Thyroid gland (tissue), 4 donors: ENCODE measurements around the gene NTNG1. TPM values are rescaled to one million over a fixed set of nuclear protein-coding genes. Genes with fewer than 3 reads are reported as not detected.

Experiments used
- DNase-seq, 2 donors: peaks; one replicate each; pipeline ENCODE4 v3.0.0-alpha.2; 2019
- H3K27ac ChIP-seq, 3 donors: fragments of 200-600 bp; sonication (generic); 1 replicate in 2 of 3; 2 replicates in 1 of 3; pipeline ENCODE4 v1.5.1; 2016 to 2019; ENCODE audit warnings: mild to moderate bottlenecking in 1 of 3, moderate library complexity in 1 of 3
- H3K27me3 ChIP-seq: fragments of 200-600 bp; sonication (generic); one replicate; pipeline ENCODE4 v1.5.1; 2019
- H3K36me3 ChIP-seq, 2 donors: fragments of 200-600 bp; sonication (generic); one replicate each; pipeline ENCODE4 v1.5.1; 2016 to 2019
- H3K4me1 ChIP-seq, 2 donors: fragments of 200-600 bp; sonication (generic); one replicate each; pipeline ENCODE4 v1.5.1; 2017 to 2019
- H3K4me3 ChIP-seq, 3 donors: fragments of 200-600 bp; sonication (generic); replicated peaks in 1 of 3; 1 replicate in 2 of 3; 2 replicates in 1 of 3; pipeline ENCODE4 v1.5.1; 2016; ENCODE audit warnings: mild to moderate bottlenecking in 1 of 3
- H3K9me3 ChIP-seq: fragments of 200-600 bp; sonication (generic); one replicate; pipeline ENCODE4 v1.5.1; 2017
- CTCF ChIP-seq, 6 experiments: fragments of 200-600 bp in 3 of 6; fragments of 450-650 bp in 3 of 6; sonication (generic) in 3 of 6; IDR thresholded peaks; one replicate each; pipeline ENCODE4 v1.5.1; 2016 to 2019; ENCODE audit warnings: antibody characterized with exemption in 6 of 6, mild to moderate bottlenecking in 2 of 6, inconsistent platforms in 1 of 6, moderate library complexity in 1 of 6
- POLR2A ChIP-seq, 2 donors: fragments of 450-650 bp; IDR thresholded peaks; one replicate each; pipeline ENCODE4 v1.6.1; 2017; ENCODE audit warnings: antibody characterized with exemption in 2 of 2, mild to moderate bottlenecking in 2 of 2, moderate library complexity in 1 of 2
- WGBS, 2 donors: methylation state at CpG; one replicate each; pipeline ENCODE4 v1.1.5; 2017; 5-methylcytosine and 5-hydroxymethylcytosine counted together
- intact Hi-C: fragments of 100-400 bp; cut with DNase I; formaldehyde crosslinking; loops from one replicate; pipeline ENCODE4 v1.15.1; 2023
- total RNA-seq, 4 donors: library from RNA; depleted of rRNA; stranded (reverse); fragments of >200 nt; gene quantifications; one replicate each; pipeline ENCODE4 v1.2.3, GENCODE V29; 2016

NTNG1 gene
- total RNA-seq, 4 donors from 2014 or later = 0.33 to 0.56 (median 0.54) TPM; not detected in 1

GRCh38 chr1:107149946-107150345, 9.1 kb downstream of the NTNG1 start:
- Histone ChIP-seq H3K9me3 (no peaks in the 10 kb centered on the region), H3K27me3 (no peaks in the 10 kb centered on the region), H3K4me1 (no peaks in the 10 kb centered on the region), H3K36me3 (no peaks in the 10 kb centered on the region), H3K4me3 (no peak overlapping the region), H3K27ac (no peak overlapping the region)
- intact Hi-C loops = no loop called here
- TF ChIP-seq CTCF (IDR thresholded peaks at IDR 0.05) = no peak
- 66 to 81% methylated on average over 1 of the region's 1 CpG for WGBS, 2 donors
- DNase-seq = no peak

GRCh38 chr1:107151295-107151694, 10.5 kb downstream of the NTNG1 start:
- Histone ChIP-seq H3K27ac (no peak overlapping the region), H3K4me3 (no peak overlapping the region), H3K27me3 (no peaks in the 10 kb centered on the region), H3K9me3 (no peaks in the 10 kb centered on the region), H3K36me3 (no peaks in the 10 kb centered on the region), H3K4me1 (no peaks in the 10 kb centered on the region)
- DNase-seq = no peak
- TF ChIP-seq CTCF (IDR thresholded peaks at IDR 0.05) (no peak), POLR2A (IDR thresholded peaks at IDR 0.05) (no peak)
- 91 to 92% methylated on average over 3 of the region's 3 CpGs for WGBS, 2 donors
- intact Hi-C loops = no loop called here

GRCh38 chr1:107152395-107152794, 11.6 kb downstream of the NTNG1 start:
- no peaks in the 10 kb centered on the region for H3K4me1 ChIP-seq
- DNase-seq = no peak
- 43 to 46% methylated on average over 4 of the region's 4 CpGs for WGBS, 2 donors
- H3K36me3 ChIP-seq = no peaks in the 10 kb centered on the region
- no peaks in the 10 kb centered on the region for H3K9me3 ChIP-seq
- no peak overlapping the region for H3K4me3 ChIP-seq
- intact Hi-C loops = no loop called here
- no peaks in the 10 kb centered on the region for H3K27me3 ChIP-seq
- TF ChIP-seq CTCF (IDR thresholded peaks at IDR 0.05) = no peak
- no peak overlapping the region for H3K27ac ChIP-seq

GRCh38 chr1:107153014-107153413, 12.2 kb downstream of the NTNG1 start:
- Histone ChIP-seq H3K27ac (no peak overlapping the region), H3K4me3 (no peak overlapping the region), H3K4me1 (no peaks in the 10 kb centered on the region), H3K9me3 (no peaks in the 10 kb centered on the region), H3K27me3 (no peaks in the 10 kb centered on the region), H3K36me3 (no peaks in the 10 kb centered on the region)
- intact Hi-C loops = no loop called here
- 82 to 90% methylated on average over 2 of the region's 2 CpGs for WGBS, 2 donors
- DNase-seq = no peak
- TF ChIP-seq POLR2A (IDR thresholded peaks at IDR 0.05) (no peak), CTCF (IDR thresholded peaks at IDR 0.05) (no peak)

GRCh38 chr1:107158496-107158895, 17.7 kb downstream of the NTNG1 start:
- no peak for DNase-seq
- H3K27me3 ChIP-seq = no peaks in the 10 kb centered on the region
- intact Hi-C loops = no loop called here
- no peaks in the 10 kb centered on the region for H3K36me3 ChIP-seq
- 74 to 80% methylated on average over 5 of the region's 5 CpGs for whole genome bisulfite sequencing, 2 donors
- no peak overlapping the region for H3K27ac ChIP-seq
- no peaks in the 10 kb centered on the region for H3K4me1 ChIP-seq
- H3K4me3 ChIP-seq = no peak overlapping the region
- no peaks in the 10 kb centered on the region for H3K9me3 ChIP-seq
- no peak for TF ChIP-seq CTCF (IDR thresholded peaks at IDR 0.05)
- TF ChIP-seq POLR2A (IDR thresholded peaks at IDR 0.05) = no peak
